Endothelial cell of hepatic sinusoid (primary cell): Measurements from ENCODE around the gene HTR1B.

Experiments used
- in situ Hi-C: cut with HindIII; loops from 2 replicates; pipeline ENCODE4 v1.10.0; 2017; ENCODE audit warnings: low sequenced_read_pairs

HTR1B gene

GRCh38 chr6:77456531-77457248 is 6.6 kb downstream of the HTR1B start:
- in situ Hi-C loops: no loop called here

DNA sequence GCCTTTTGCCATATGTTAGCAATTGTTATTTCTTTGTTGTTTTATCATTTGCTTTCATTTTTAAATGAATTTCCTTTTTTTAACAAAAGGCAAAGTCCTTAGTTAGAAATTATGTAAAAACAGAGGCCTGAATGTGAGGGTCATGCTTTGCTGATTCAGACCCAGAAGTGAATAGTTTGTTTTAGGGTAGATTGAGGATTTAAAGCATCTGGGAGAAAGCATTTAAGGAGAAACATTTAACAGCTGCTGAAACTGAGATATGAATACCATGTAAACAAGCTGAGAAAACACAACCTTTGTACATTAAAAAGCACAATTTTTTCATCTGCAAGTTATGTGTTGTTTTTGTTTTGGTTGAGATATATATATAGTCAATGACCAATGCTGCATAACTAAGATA is 8.0 kb downstream of the HTR1B start:
- in situ Hi-C loops: no loop called here

GRCh38 chr6:77454386-77454785 is 8.9 kb downstream of the HTR1B start:
- in situ Hi-C loops: no loop called here

GRCh38 chr6:77451466-77451865 is 11.8 kb downstream of the HTR1B start:
- in situ Hi-C loops: no loop called here

GRCh38 chr6:77450924-77451323 is 12.4 kb downstream of the HTR1B start:
- in situ Hi-C loops: no loop called here

- in situ Hi-C loops: no loop called here
Measured at GRCh38 chr6:77448546-77448945, 14.7 kb downstream of the HTR1B start.

DNA sequence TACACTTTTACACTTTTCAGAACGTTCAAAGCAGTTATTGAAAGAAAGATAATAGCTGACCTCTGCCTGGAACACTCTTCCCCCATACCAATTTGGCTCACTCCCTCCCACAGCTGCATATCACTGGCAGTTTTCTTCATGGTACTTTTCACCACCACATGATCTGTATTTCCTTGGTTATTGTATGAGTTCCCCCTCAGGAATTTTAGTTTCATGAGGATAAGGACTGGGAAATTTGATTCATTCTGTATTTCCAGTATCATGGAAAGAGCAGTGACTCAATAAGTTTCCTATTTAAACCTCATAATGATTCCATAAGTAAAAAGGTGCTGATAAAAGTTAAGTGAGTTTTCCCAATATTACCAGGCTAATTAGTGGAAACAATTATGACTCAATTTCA is 16.0 kb downstream of the HTR1B start:
- in situ Hi-C loops: no loop called here

DNA sequence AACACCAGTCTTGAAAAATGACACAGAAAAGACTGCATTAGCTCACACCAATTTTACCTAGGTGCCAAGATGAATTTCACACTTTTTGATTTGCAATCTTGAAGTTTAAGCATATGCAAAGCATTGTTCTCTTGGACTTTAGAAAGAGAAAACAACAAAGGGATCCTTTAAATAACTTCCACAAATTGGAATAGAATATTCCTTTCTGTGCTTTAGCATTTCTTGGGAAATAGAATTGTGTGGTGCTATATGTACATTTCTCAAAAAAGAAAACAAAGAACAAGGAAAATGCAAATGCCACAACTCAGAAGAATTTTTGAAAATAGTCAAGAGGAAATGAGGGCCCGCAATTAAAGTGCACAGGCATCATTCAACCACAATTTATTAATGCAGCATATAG is 17.0 kb downstream of the HTR1B start:
- in situ Hi-C loops: no loop called here

GRCh38 chr6:77445214-77445613 is 18.1 kb downstream of the HTR1B start:
- in situ Hi-C loops: no loop called here

- in situ Hi-C loops: no loop called here
Measured at GRCh38 chr6:77440206-77440976, 22.9 kb downstream of the HTR1B start.

GRCh38 chr6:77433888-77434287 is 29.4 kb downstream of the HTR1B start:
- in situ Hi-C loops: no loop called here

- in situ Hi-C loops: no loop called here
Measured at GRCh38 chr6:77430504-77430903, 32.8 kb downstream of the HTR1B start.

DNA sequence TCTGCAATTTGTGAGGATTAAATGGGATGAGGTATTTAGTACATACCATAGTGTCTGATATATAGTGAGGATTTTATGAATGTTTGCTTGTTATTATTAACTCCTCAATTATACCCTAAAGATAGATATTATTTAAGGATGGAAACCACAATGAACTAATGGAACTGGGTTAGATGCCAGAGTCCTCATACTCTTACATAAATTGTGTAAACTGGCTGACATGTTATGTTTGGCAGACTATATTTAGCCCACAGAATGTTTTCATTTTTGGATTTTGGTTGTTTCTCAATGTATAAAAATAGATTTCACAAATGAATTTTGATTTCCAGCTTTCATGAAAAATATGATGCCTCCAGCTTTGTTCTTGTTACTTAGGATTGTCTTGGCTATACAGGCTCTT is 37.6 kb downstream of the HTR1B start:
- in situ Hi-C loops: no loop called here

GRCh38 chr6:77425216-77425615 is 38.1 kb downstream of the HTR1B start:
- in situ Hi-C loops: no loop called here

- in situ Hi-C loops: no loop called here
Measured at GRCh38 chr6:77424761-77425160, 38.5 kb downstream of the HTR1B start.

GRCh38 chr6:77416839-77417238 is 46.5 kb downstream of the HTR1B start:
- in situ Hi-C loops: no loop called here

DNA sequence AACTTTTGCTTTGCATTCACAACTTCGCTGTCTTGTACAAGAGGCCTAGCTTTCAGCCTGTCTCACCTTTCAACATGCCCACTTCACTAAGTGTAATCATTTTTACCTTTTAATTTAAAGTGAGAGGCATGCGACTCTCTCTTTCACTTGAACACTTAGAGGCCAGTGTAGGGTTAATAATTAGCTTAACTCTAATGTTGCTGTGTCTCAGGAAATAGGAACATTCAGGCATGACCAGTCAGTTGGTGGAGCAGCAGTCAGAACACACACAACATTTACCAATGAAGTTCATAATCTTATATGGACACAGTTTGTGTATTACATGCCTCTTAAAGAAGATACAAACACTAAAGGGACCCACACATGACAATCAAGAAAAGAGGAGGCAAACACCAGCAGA is 47.6 kb downstream of the HTR1B start:
- in situ Hi-C loops: no loop called here
